Cardiac muscle cell (in vitro differentiated cells and primary cell): ENCODE measurements around the gene ACTL8. TPM values are rescaled to one million over a fixed set of nuclear protein-coding genes. Genes with fewer than 3 reads are reported as not detected.

Source experiments
- DNase-seq, 2 donors: peaks; one replicate each; pipeline versions ENCODE4 v3.0.0 to v3.0.0-alpha.2; 2010 to 2017; ENCODE audit warnings: low read depth in 1 of 2, low spot score in 1 of 2
- H3K27ac ChIP-seq: fragments of 200-600 bp; sonication (generic); 2 replicates; pipeline ENCODE4 v1.5.1; 2016
- H3K27me3 ChIP-seq: fragments of 200-600 bp; sonication (generic); 2 replicates; pipeline ENCODE4 v1.6.0; 2016; ENCODE audit warnings: control low read depth
- H3K36me3 ChIP-seq: fragments of 200-600 bp; sonication (generic); 2 replicates; pipeline ENCODE4 v1.5.1; 2016; ENCODE audit warnings: control low read depth
- H3K4me1 ChIP-seq: fragments of 200-600 bp; sonication (generic); 2 replicates; pipeline ENCODE4 v1.8.1; 2017; ENCODE audit warnings: low read depth, mild to moderate bottlenecking, mixed run types
- H3K4me3 ChIP-seq: fragments of 200-600 bp; sonication (generic); 2 replicates; pipeline ENCODE4 v1.5.1; 2016; ENCODE audit warnings: mild to moderate bottlenecking
- H3K9me3 ChIP-seq: fragments of 200-600 bp; sonication (generic); 2 replicates; pipeline ENCODE4 v1.5.1; 2017; ENCODE audit warnings: low read depth, mild to moderate bottlenecking, control low read depth
- CTCF ChIP-seq: IDR thresholded peaks from 2 replicates; pipeline ENCODE4 v1.5.1; 2012; ENCODE audit warnings: low read depth, mild to moderate bottlenecking, low read length
- polyA plus RNA-seq: library from polyadenylated mRNA; unstranded; fragments of >200 nt; fragmentation: Nextera tagmentation; extraction: Ambion mirVana; gene quantifications from 2 replicates; pipeline ENCODE4 v1.2.1, GENCODE V29; 2016
- total RNA-seq: library from RNA; depleted of rRNA; stranded (reverse); fragments of >200 nt; gene quantifications from 2 replicates; pipeline ENCODE4 v1.2.3, GENCODE V29; 2016

ACTL8 gene
- total and polyA plus RNA-seq, 2 experiments from 2014 or later: not detected

- no peak for TF ChIP-seq CTCF
- H3K9me3 ChIP-seq: no peaks in the 10 kb centered on the region
- DNase-seq: no peak
Measured at GRCh38 chr1:17770983-17771382, 15.8 kb downstream of the ACTL8 start.

GRCh38 chr1:17772615-17773212 lies 17.6 kb downstream of the ACTL8 start:
- DNase-seq: no peak
- Histone ChIP-seq H3K27ac (no peak overlapping the region), H3K4me1 (no peaks in the 10 kb centered on the region), H3K4me3 (no peak overlapping the region), H3K27me3 (no peaks in the 10 kb centered on the region), H3K36me3 (no peaks in the 10 kb centered on the region), H3K9me3 (no peaks in the 10 kb centered on the region)
- no peak for TF ChIP-seq CTCF

More at GRCh38 chr1:17770983-17771382, 15.8 kb downstream of the ACTL8 start:
- Histone ChIP-seq H3K4me3 (no peak overlapping the region), H3K27me3 (no peaks in the 10 kb centered on the region), H3K4me1 (no peaks in the 10 kb centered on the region), H3K27ac (no peak overlapping the region), H3K36me3 (no peaks in the 10 kb centered on the region)

- TF ChIP-seq CTCF: no peak
- DNase-seq: no peak
- Histone ChIP-seq H3K4me3 (no peak overlapping the region), H3K27me3 (no peaks in the 10 kb centered on the region), H3K4me1 (no peaks in the 10 kb centered on the region), H3K9me3 (no peaks in the 10 kb centered on the region), H3K27ac (no peak overlapping the region), H3K36me3 (no peaks in the 10 kb centered on the region)
Measured at GRCh38 chr1:17773591-17774326, 18.6 kb downstream of the ACTL8 start.

GRCh38 chr1:17774452-17774851 lies 19.3 kb downstream of the ACTL8 start:
- H3K4me3 ChIP-seq: no peak overlapping the region
- H3K27ac ChIP-seq: no peak overlapping the region
- H3K9me3 ChIP-seq: no peaks in the 10 kb centered on the region
- no peaks in the 10 kb centered on the region for H3K4me1 ChIP-seq
- H3K27me3 ChIP-seq: no peaks in the 10 kb centered on the region
- no peak for TF ChIP-seq CTCF
- no peaks in the 10 kb centered on the region for H3K36me3 ChIP-seq
- no peak for DNase-seq

- no peak for DNase-seq
- Histone ChIP-seq H3K27me3 (no peaks in the 10 kb centered on the region), H3K27ac (no peak overlapping the region), H3K4me1 (no peaks in the 10 kb centered on the region), H3K36me3 (no peaks in the 10 kb centered on the region), H3K9me3 (no peaks in the 10 kb centered on the region), H3K4me3 (no peak overlapping the region)
- no peak for TF ChIP-seq CTCF
Measured at GRCh38 chr1:17775796-17776195, 20.7 kb downstream of the ACTL8 start.
